Endothelial cell of umbilical vein (primary cell): ENCODE results near the gene MAPK8IP3. TPM values are rescaled to one million over a fixed set of nuclear protein-coding genes. Genes with fewer than 3 reads are reported as not detected.
A peak's percentile ranks its signal among the peaks of the same experiment; 100 is the strongest.

Source experiments
- BruUV-seq: library from RNA; stranded (reverse); fragments of 400-500 nt; replicated peaks from 2 replicates; lab custom pipeline; 2021; lab: Mats Ljungman, UMichigan
- CTCF ChIA-PET: fragments of 300-600, 350-600 bp; sonication (Branson Sonifier 250); formaldehyde crosslinking; loops from one replicate; lab custom pipeline; 2021; ENCODE audit warnings: antibody characterized with exemption, inconsistent platforms; lab: Charles Lee
- POLR2A ChIA-PET: fragments of 300-600, 350-600 bp; sonication (Branson Sonifier 250); formaldehyde crosslinking; loops from one replicate; lab custom pipeline; 2021; ENCODE audit warnings: antibody characterized with exemption, inconsistent platforms; lab: Charles Lee
- DNase-seq: peaks from one replicate; pipeline ENCODE4 v3.0.0-alpha.2; 2011; ENCODE audit warnings: low read depth, low spot score
- FAIRE-seq: peaks from 2 replicates; lab custom pipeline; 2011; peaks lifted over from hg19 to GRCh38; lab: Jason Lieb, UNC
- H2AFZ ChIP-seq: 2 replicates; pipeline ENCODE4 v1.6.0; 2012; ENCODE audit warnings: low read depth, low read length, control low read depth, inconsistent platforms
- H3K27ac ChIP-seq: 2 replicates; pipeline ENCODE4 v1.5.1; 2011; ENCODE audit warnings: low read depth, mild to moderate bottlenecking, control low read depth, low read length, moderate library complexity; ENCODE audit not compliant: insufficient read depth
- H3K27me3 ChIP-seq, 2 experiments: 2 replicates each; pipeline versions ENCODE4 v1.6.0 to v1.6.1; 2011; ENCODE audit warnings: low read length in 2 of 2, mixed read lengths in 1 of 2; ENCODE audit not compliant: control insufficient read depth in 2 of 2, insufficient read depth in 2 of 2
- H3K36me3 ChIP-seq, 2 experiments: 2 replicates in 1 of 2; 3 replicates in 1 of 2; pipeline ENCODE4 v1.5.1; 2011; ENCODE audit warnings: low read length in 2 of 2, mild to moderate bottlenecking in 1 of 2, moderate library complexity in 1 of 2; ENCODE audit not compliant: control insufficient read depth in 2 of 2, insufficient read depth in 2 of 2; ENCODE audit errors: extremely low read depth in 1 of 2
- H3K4me1 ChIP-seq: 3 replicates; pipeline ENCODE4 v1.5.1; 2011; ENCODE audit warnings: mild to moderate bottlenecking, low read length; ENCODE audit not compliant: control insufficient read depth, insufficient read depth; ENCODE audit errors: extremely low read depth
- H3K4me2 ChIP-seq: 2 replicates; pipeline ENCODE4 v1.6.1; 2011; ENCODE audit warnings: low read length, control low read depth, mixed read lengths; ENCODE audit not compliant: insufficient read depth
- H3K4me3 ChIP-seq, 3 experiments: fragments of 200-600 bp in 1 of 3; sonication (generic), shearing (Covaris generic) in 1 of 3; replicated peaks in 1 of 3; 2 replicates each; pipeline ENCODE4 v1.5.1; 2011 to 2016; ENCODE audit warnings: control low read depth in 3 of 3, low read length in 3 of 3, mild to moderate bottlenecking in 2 of 3, inconsistent platforms in 1 of 3, low read depth in 1 of 3, moderate library complexity in 1 of 3; ENCODE audit not compliant: insufficient read depth in 1 of 3
- H3K79me2 ChIP-seq: 2 replicates; pipeline ENCODE4 v1.6.0; 2012; ENCODE audit warnings: low read length, inconsistent platforms; ENCODE audit not compliant: control insufficient read depth, insufficient read depth
- H3K9ac ChIP-seq: replicated peaks from 2 replicates; pipeline ENCODE3; 2011; ENCODE audit warnings: low read length, control low read depth; ENCODE audit not compliant: insufficient read depth; ENCODE audit errors: extremely low read depth
- H3K9me1 ChIP-seq: replicated peaks from 3 replicates; pipeline ENCODE4 v1.6.0; 2011; ENCODE audit warnings: mild to moderate bottlenecking, low read length; ENCODE audit not compliant: control insufficient read depth, insufficient read depth; ENCODE audit errors: extremely low read depth
- H3K9me3 ChIP-seq: replicated peaks from 2 replicates; pipeline ENCODE4 v1.5.1; 2012; ENCODE audit warnings: low read length, inconsistent platforms; ENCODE audit not compliant: control insufficient read depth, insufficient read depth
- H4K20me1 ChIP-seq: replicated peaks from 2 replicates; pipeline ENCODE3; 2011; ENCODE audit warnings: mild to moderate bottlenecking, low read length; ENCODE audit not compliant: control insufficient read depth, insufficient read depth; ENCODE audit errors: extremely low read depth
- CTCF ChIP-seq, 2 donors: IDR thresholded peaks; 1 replicate in 1 of 2; 2 replicates in 1 of 2; pipeline ENCODE4 v1.5.1; 2011; ENCODE audit warnings: low read length in 2 of 2, mild to moderate bottlenecking in 2 of 2, moderate library complexity in 2 of 2, control low read depth in 1 of 2, inconsistent platforms in 1 of 2, low read depth in 1 of 2; ENCODE audit not compliant: insufficient read depth in 1 of 2; ENCODE audit errors: extremely low read depth in 1 of 2
- EZH2 ChIP-seq: IDR thresholded peaks from 2 replicates; pipeline ENCODE4 v1.6.1; 2012; ENCODE audit warnings: borderline replicate concordance, low read depth, mild to moderate bottlenecking, moderate library complexity, low read length, inconsistent platforms; ENCODE audit not compliant: severe bottlenecking
- FOS ChIP-seq: IDR thresholded peaks from 2 replicates; pipeline ENCODE4 v1.6.1; 2011; ENCODE audit warnings: mild to moderate bottlenecking, low read length, moderate library complexity, borderline replicate concordance; ENCODE audit not compliant: insufficient read depth
- GATA2 ChIP-seq: IDR thresholded peaks from 2 replicates; pipeline ENCODE4 v1.7.0; 2011; ENCODE audit warnings: low read depth, mild to moderate bottlenecking, moderate library complexity, mixed read lengths, low read length; ENCODE audit not compliant: insufficient read length, insufficient read depth
- JUN ChIP-seq: IDR thresholded peaks from 2 replicates; pipeline ENCODE4 v1.6.1; 2011; ENCODE audit warnings: borderline replicate concordance, low read depth; ENCODE audit not compliant: insufficient read length, insufficient read depth
- MAX ChIP-seq: IDR thresholded peaks from 2 replicates; pipeline ENCODE4 v1.6.1; 2011; ENCODE audit not compliant: insufficient read depth, insufficient read length
- MYC ChIP-seq: IDR thresholded peaks from one replicate; pipeline ENCODE4 v1.6.1; 2011; ENCODE audit warnings: mild to moderate bottlenecking, low read depth, low read length
- POLR2A ChIP-seq: IDR thresholded peaks from 2 replicates; pipeline ENCODE4 v1.6.1; 2012; ENCODE audit warnings: low read depth, mild to moderate bottlenecking, control low read depth, low read length
- POLR2AphosphoS5 ChIP-seq: IDR thresholded peaks from 2 replicates; pipeline ENCODE4 v1.6.1; 2012; ENCODE audit warnings: low read depth, mild to moderate bottlenecking, control low read depth, low read length, moderate library complexity; ENCODE audit not compliant: insufficient read depth
- dilution Hi-C: fragments of 300-500 bp; cut with MboI; formaldehyde crosslinking; loops from one replicate; pipeline ENCODE4 v1.15.0; 2019; ENCODE audit warnings: low sequenced_read_pairs; ENCODE audit not compliant: extremely low pct_ligation_motif_present
- intact Hi-C: fragments of 100-400 bp; cut with micrococcal nuclease; formaldehyde crosslinking; loops from one replicate; pipeline ENCODE4 v1.10.0; 2022
- polyA plus RNA-seq, 4 experiments: library from polyadenylated mRNA; depleted of rRNA in 3 of 4; stranded (reverse) in 3 of 4; unstranded in 1 of 4; fragments of >200 nt; gene quantifications; 2 replicates each; pipeline versions ENCODE4 v1.2.1 to v1.2.3, GENCODE V29; 2011 to 2012; ENCODE audit warnings: missing spikeins in 1 of 4
- total RNA-seq: library from RNA; stranded (reverse); gene quantifications from 2 replicates; pipeline ENCODE4 v1.2.3, GENCODE V29; 2021

Gene MAPK8IP3
- total and polyA plus RNA-seq, 2 donors (not counting 3 experiments of a cell fraction or from before 2014, with no cell fraction given), result 40.7 to 92.2 TPM

GRCh38 chr16:1786242-1787055, 80.5 kb downstream of the MAPK8IP3 start:
- Histone ChIP-seq H3K27ac (no peak overlapping the region), H2AFZ (no peak overlapping the region), H3K9ac (no peak overlapping the region), H3K4me3 (no peak overlapping the region), H3K9me1 (no peaks in the 10 kb centered on the region), H3K79me2 (peaks cover 25% of the 10 kb centered on the region), H3K4me2 (no peak overlapping the region), H3K4me1 (peaks cover 8% of the 10 kb centered on the region), H3K36me3 (peaks cover 0 to 23% of the 10 kb centered on the region in 2 experiments), H4K20me1 (no peaks in the 10 kb centered on the region), H3K27me3 (no peaks in the 10 kb centered on the region), H3K9me3 (no peaks in the 10 kb centered on the region)
- peak in 1 of 2 donors; percentile 2 for TF ChIP-seq CTCF (IDR thresholded peaks at IDR 0.05; ENCODE audit: extremely low read depth in 1 of 2, insufficient read depth in 1 of 2, low read depth in 1 of 2, low read length in 2 of 2)
- no peak for TF ChIP-seq POLR2A
- intact Hi-C loops, result loop anchor here (10.0 kb wide), 1 partner anchor 482 kb away; the partner anchor contains the start of gene UBE2I
- ChIA-PET CTCF (no interaction called here), POLR2A (no interaction called here)
- BruUV-seq, result no TSS peak
- DNase-seq, result no peak
- no peak for FAIRE-seq
- dilution Hi-C loops, result no loop called here

GRCh38 chr16:1787056-1787321, 81.0 kb downstream of the MAPK8IP3 start:
- intact Hi-C loops, result loop anchor here (10.0 kb wide), 1 partner anchor 482 kb away; the partner anchor contains the start of gene UBE2I
- H3K9me3 ChIP-seq, result no peaks in the 10 kb centered on the region
- H3K27me3 ChIP-seq, result no peaks in the 10 kb centered on the region
- no peak overlapping the region for H3K27ac ChIP-seq
- CTCF ChIA-PET, result no interaction called here
- no peak for FAIRE-seq
- H3K36me3 ChIP-seq, result peaks cover 0 to 23% of the 10 kb centered on the region in 2 experiments
- no peaks in the 10 kb centered on the region for H4K20me1 ChIP-seq
- no peak overlapping the region for H3K4me2 ChIP-seq
- peaks cover 5% of the 10 kb centered on the region for H3K4me1 ChIP-seq
- H3K9me1 ChIP-seq, result no peaks in the 10 kb centered on the region
- dilution Hi-C loops, result no loop called here
- no peak overlapping the region for H2AFZ ChIP-seq
- H3K79me2 ChIP-seq, result peaks cover 25% of the 10 kb centered on the region
- TF ChIP-seq EZH2 (no peak), GATA2 (no peak), POLR2A (no peak), FOS (no peak), MYC (no peak), CTCF (IDR thresholded peaks at IDR 0.05; ENCODE audit: extremely low read depth in 1 of 2, insufficient read depth in 1 of 2, low read depth in 1 of 2, low read length in 2 of 2) (no peak), POLR2AphosphoS5 (no peak), MAX (no peak), JUN (no peak)
- no peak for DNase-seq
- POLR2A ChIA-PET, result no interaction called here
- BruUV-seq, result no TSS peak
- no peak overlapping the region for H3K4me3 ChIP-seq
- H3K9ac ChIP-seq, result no peak overlapping the region
